HFF-Myc (cell line): ENCODE data around the gene KRTAP12-1.
"Not testable (repeated sequence)": the region's sequence is repeated elsewhere in the genome, so short reads cannot be mapped to it uniquely, and the experiment has no call there.

ENCODE experiments used
- DNase-seq: peaks from one replicate; pipeline ENCODE4 v3.0.0-alpha.2; 2011; ENCODE audit warnings: low read depth; ENCODE audit errors: extremely low read depth
- H3K4me3 ChIP-seq: replicated peaks from 2 replicates; pipeline ENCODE4 v1.5.1; 2011; ENCODE audit warnings: low read depth, mild to moderate bottlenecking, control low read depth, low read length
- TF ChIP-seq, protein P1 (sequence below): IDR thresholded peaks from 2 replicates; pipeline ENCODE4 v1.5.1; 2012; ENCODE audit warnings: mild to moderate bottlenecking, low read depth, low read length, control low read depth; ENCODE audit errors: missing control alignments

The KRTAP12-1 gene

DNA sequence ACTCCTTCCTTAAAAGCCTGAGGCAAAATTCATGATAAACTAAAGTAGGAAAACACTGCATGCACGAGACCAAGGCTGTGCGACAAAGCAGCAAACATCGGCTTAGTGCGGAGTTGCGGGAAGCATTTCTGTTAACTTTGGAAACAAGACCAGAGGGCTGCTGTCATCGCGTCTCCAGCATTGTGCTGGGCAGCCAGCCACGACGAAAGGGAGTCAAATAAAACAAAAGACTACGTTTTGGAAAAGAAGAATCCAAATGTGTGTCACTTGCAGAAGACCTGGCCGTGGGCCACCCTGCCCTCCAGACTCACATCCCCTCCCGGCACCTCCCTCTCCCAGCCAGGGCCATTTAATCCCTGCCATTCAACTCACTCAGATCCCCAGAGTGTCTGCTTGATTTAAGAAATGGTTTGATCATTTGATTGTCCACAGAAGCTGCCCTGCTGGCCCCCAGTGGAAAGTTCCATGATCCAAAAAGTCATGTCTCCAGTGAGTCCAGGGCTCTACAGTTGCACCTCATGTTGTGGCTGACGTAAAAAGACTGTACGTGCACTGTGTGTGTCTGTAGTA is 38.1 kb downstream of the KRTAP12-1 start:
- DNase-seq = no peak
- TF ChIP-seq, protein P1, sequence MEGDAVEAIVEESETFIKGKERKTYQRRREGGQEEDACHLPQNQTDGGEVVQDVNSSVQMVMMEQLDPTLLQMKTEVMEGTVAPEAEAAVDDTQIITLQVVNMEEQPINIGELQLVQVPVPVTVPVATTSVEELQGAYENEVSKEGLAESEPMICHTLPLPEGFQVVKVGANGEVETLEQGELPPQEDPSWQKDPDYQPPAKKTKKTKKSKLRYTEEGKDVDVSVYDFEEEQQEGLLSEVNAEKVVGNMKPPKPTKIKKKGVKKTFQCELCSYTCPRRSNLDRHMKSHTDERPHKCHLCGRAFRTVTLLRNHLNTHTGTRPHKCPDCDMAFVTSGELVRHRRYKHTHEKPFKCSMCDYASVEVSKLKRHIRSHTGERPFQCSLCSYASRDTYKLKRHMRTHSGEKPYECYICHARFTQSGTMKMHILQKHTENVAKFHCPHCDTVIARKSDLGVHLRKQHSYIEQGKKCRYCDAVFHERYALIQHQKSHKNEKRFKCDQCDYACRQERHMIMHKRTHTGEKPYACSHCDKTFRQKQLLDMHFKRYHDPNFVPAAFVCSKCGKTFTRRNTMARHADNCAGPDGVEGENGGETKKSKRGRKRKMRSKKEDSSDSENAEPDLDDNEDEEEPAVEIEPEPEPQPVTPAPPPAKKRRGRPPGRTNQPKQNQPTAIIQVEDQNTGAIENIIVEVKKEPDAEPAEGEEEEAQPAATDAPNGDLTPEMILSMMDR = no peak
- H3K4me3 ChIP-seq = no peak overlapping the region

DNA sequence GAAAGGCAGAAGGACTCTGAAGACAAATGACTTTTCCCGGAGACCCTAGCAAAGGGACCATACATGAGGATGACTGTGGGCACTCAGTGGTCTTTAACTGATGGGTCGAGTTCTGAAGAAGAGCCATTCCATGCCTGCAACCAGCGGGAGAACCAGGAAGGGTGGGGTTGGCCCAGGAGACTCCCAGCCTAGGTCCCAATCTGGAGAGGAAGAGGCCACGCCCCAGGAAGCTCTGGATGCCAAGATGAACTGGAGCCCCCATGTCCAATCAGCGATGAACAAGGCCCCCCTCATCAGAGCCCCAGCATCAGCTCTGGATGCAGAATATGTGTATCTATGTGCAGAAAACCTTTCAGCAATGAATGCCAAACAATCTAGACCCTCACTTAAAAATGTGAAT is 41.2 kb downstream of the KRTAP12-1 start:
- no peak overlapping the region for H3K4me3 ChIP-seq
- TF ChIP-seq, protein P1 = no peak
- no peak for DNase-seq

DNA sequence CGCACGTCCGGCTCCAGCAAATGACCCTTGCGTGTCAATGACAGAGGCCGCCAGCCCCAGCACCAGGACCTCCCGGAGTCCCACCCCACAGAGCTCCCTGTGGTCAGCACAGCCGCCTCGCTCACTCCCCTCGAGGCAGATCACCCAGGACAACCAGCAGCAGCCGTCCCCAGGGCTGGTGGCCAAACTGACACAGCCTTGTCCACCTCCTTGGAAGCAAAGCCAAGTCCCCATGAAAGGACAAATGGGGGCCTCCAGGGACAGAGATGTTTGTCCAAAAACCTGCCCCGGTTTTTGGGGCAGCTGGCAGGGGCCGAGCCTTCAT is 42.7 kb downstream of the KRTAP12-1 start:
- TF ChIP-seq, protein P1 = no peak
- no peak for DNase-seq
- H3K4me3 ChIP-seq = no peak overlapping the region

DNA sequence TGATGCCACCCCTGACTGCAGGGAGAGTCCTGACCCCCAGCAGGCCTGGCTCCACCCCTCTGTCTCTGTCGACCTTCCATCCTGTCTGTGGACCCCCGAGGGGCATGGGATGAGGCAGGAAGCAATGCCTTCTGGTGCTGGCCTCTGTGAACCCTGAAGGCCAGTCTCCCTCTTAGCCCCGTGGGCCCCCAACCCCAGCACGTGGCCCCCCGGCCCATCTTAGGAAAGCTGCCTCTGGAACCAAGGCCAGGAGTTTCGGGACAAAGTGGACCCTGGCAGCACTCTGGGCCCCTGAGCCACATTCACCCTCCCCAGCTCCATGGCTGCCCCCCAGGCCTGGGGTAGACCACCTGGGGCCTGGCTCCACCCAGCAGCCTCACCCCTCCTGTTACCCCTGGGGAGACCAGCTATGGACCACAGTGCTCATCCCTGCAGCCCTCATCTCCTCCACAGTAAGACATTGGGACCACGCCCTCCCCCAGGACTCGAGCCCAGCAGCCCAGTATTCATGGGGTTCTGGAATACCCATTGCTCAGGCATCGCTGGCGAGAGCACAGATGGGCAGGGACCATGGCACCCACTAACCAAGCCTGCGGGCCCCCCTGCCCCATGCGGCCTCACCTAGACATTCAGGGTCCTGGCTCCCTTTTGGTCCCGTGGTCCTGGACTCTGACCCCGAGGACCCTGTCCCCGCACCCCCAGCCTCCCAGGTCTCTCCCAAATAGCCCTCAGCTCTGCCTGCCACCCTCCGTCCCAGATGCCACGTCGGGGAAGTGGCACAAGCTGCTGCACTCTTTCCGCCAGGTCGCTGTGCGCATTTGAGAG is 43.2 kb downstream of the KRTAP12-1 start:
- H3K4me3 ChIP-seq = not testable (repeated sequence)

DNA sequence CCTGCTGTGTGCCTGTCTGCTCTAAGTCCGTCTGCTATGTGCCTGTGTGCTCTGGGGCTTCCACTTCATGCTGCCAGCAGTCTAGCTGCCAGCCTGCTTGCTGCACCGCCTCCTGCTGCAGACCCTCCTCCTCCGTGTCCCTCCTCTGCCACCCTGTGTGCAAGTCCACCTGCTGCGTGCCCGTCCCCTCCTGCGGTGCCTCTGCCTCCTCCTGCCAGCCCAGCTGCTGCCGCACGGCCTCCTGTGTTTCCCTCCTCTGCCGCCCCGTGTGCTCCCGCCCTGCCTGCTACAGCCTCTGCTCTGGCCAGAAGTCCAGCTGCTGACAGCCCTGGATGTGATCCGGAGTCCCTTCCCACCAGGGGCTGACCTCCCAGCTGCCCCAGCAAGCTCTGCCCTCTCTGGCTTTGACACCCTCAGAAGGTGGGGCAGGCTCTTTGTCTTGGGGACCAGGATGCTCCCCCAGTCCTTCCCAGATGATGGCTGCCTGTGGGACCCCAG is 44.1 kb downstream of the KRTAP12-1 start:
- H3K4me3 ChIP-seq, DNase-seq: not testable (repeated sequence)

More for the DNA sequence above, 43.2 kb downstream of the KRTAP12-1 start:
- not testable (repeated sequence) for DNase-seq

- DNase-seq = no peak
- TF ChIP-seq, protein P1 = no peak
- no peak within 1 kb of the TSS for H3K4me3 ChIP-seq
Observed at GRCh38 chr21:44637018-44637850, 44.7 kb downstream of the KRTAP12-1 start, which contains the start of gene KRTAP10-10. TSS of gene KRTAP10-10 (plus strand) at chr21:44637356. CDS start at chr21:44637418, 62 bp downstream.

- DNase-seq = no peak
- TF ChIP-seq, protein P1 = no peak
- H3K4me3 ChIP-seq = no peak overlapping the region
Observed at GRCh38 chr21:44636209-44637017, 45.5 kb downstream of the KRTAP12-1 start.
